Immature natural killer cell (primary cell): ENCODE data around the gene BEND7. TPM values are rescaled to one million over a fixed set of nuclear protein-coding genes. Genes with fewer than 3 reads are reported as not detected.

ENCODE experiments used
- DNase-seq, 3 donors: peaks; one replicate each; pipeline ENCODE4 v3.0.0; 2022; ENCODE audit warnings: mixed read lengths in 1 of 3
- H3K27ac Mint-ChIP-seq, 6 donors: one replicate each; pipeline ENCODE4 v1.8.0; 2020; ENCODE audit warnings: mixed read lengths in 6 of 6, mild to moderate bottlenecking in 5 of 6, inconsistent platforms in 4 of 6, moderate library complexity in 3 of 6
- H3K27me3 Mint-ChIP-seq, 3 donors: one replicate each; pipeline ENCODE4 v1.8.0; 2020 to 2021; ENCODE audit warnings: low read depth in 3 of 3, mild to moderate bottlenecking in 3 of 3, mixed read lengths in 3 of 3, moderate library complexity in 3 of 3, inconsistent platforms in 1 of 3
- H3K36me3 Mint-ChIP-seq, 3 donors: one replicate each; pipeline ENCODE4 v1.8.0; 2020; ENCODE audit warnings: mixed read lengths in 3 of 3, inconsistent platforms in 2 of 3, mild to moderate bottlenecking in 2 of 3
- H3K4me1 Mint-ChIP-seq, 2 donors: one replicate each; pipeline ENCODE4 v1.8.0; 2020; ENCODE audit warnings: inconsistent platforms in 2 of 2, mild to moderate bottlenecking in 2 of 2, mixed read lengths in 2 of 2, moderate library complexity in 1 of 2
- H3K4me3 Mint-ChIP-seq, 5 donors: one replicate each; pipeline ENCODE4 v1.8.0; 2020; ENCODE audit warnings: mild to moderate bottlenecking in 5 of 5, mixed read lengths in 5 of 5, inconsistent platforms in 3 of 5, moderate library complexity in 3 of 5
- H3K9me3 Mint-ChIP-seq, 6 donors: one replicate each; pipeline ENCODE4 v1.8.0; 2020; ENCODE audit warnings: mild to moderate bottlenecking in 6 of 6, mixed read lengths in 6 of 6, inconsistent platforms in 4 of 6, moderate library complexity in 3 of 6
- polyA plus RNA-seq, 3 donors: library from polyadenylated mRNA; unstranded; fragments of 300-500 nt; fragmentation: Illumina TruSeq; gene quantifications; one replicate each; pipeline ENCODE4 v1.2.3, GENCODE V29; 2021

The BEND7 gene
- polyA plus RNA-seq, 3 donors from 2014 or later, result not detected

DNA sequence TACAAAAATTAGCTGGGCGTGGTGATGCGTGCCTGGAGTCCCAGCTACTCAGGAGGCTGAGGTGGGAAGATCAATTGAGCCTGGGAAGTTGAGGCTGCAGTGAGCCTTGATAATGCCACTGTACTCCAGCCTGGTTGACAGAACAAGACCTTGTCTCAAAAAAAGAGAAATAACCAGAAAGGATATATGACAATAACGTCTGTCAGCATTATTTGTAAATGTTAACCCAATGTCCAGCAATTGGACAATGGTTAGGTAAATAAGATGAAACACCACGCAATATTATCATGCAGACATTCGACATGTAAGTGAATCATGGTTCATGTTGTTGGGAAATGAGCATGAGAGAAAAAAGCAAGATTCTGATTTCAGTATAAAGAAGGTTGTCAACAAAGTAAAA lies 136.1 kb downstream of the BEND7 start:
- Mint-ChIP-seq H3K27ac (no peak overlapping the region), H3K27me3 (peaks cover 2 to 14% (median 8%) of the 10 kb centered on the region in 3 donors), H3K9me3 (no peaks in the 10 kb centered on the region), H3K4me1 (no peaks in the 10 kb centered on the region), H3K36me3 (no peaks in the 10 kb centered on the region), H3K4me3 (no peak overlapping the region)
- DNase-seq, result no peak

Other genes starting within 250 kb of the BEND7 start
- 10 to 100 TPM in 2 of 3 donors, 1 to 10 TPM in 1; 6.7 to 11.5 (median 11.4) TPM for gene PHYH, start 228.9 kb downstream of the BEND7 start, polyA plus RNA-seq
- 10 to 100 TPM; 14.3 to 19.3 (median 18.4) TPM for gene SEPHS1, start 180.7 kb downstream of the BEND7 start, polyA plus RNA-seq
- 10 to 100 TPM; 48.5 to 60.8 (median 50.1) TPM for gene PRPF18, start 58.0 kb upstream of the BEND7 start, polyA plus RNA-seq